ENCODE results near the gene TRAM2. TPM values are rescaled to one million over a fixed set of nuclear protein-coding genes. Genes with fewer than 3 reads are reported as not detected.
A peak's percentile ranks its signal among the peaks of the same experiment; 100 is the strongest.

Gene TRAM2
- total RNA-seq, 6 donors from 2014 or later, result 9.4 to 26.8 (median 14.3) TPM

DNA sequence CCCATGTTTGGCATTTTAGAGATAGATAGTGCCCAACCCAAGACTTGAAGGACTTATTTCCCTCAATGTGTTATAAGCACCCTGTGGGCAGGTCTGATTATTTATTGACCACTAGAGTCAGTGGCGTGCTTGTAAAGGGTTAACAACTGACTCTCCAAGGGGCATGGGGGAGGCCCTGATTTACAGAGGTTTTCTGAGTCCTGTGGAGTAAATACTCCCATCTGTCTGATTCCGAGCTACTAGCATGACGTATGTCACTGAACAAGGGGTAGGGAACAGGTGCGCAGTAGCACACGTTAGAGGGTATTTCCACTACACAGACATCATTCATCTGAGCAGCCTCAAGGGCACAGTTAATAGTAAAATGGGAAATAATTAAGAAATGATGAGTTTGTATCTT lies 17.4 kb upstream of the TRAM2 start:
- H3K4me1 ChIP-seq, result peaks cover 13 to 38% (median 33%) of the 10 kb centered on the region in 4 donors
- no peaks in the 10 kb centered on the region for H3K27me3 ChIP-seq
- ATAC-seq (ENCODE audit: low FRiP score in 2 of 2), result no peak
- no peaks in the 10 kb centered on the region for H3K9me3 ChIP-seq
- WGBS, 2 donors, result 92 to 95% methylated on average over 5 of the region's 5 CpGs
- TF ChIP-seq POLR2A (IDR thresholded peaks at IDR 0.05) (no peak), POLR2AphosphoS5 (IDR thresholded peaks at IDR 0.05) (no peak), EP300 (IDR thresholded peaks at IDR 0.05) (no peak)
- TF ChIP-seq, protein P1, sequence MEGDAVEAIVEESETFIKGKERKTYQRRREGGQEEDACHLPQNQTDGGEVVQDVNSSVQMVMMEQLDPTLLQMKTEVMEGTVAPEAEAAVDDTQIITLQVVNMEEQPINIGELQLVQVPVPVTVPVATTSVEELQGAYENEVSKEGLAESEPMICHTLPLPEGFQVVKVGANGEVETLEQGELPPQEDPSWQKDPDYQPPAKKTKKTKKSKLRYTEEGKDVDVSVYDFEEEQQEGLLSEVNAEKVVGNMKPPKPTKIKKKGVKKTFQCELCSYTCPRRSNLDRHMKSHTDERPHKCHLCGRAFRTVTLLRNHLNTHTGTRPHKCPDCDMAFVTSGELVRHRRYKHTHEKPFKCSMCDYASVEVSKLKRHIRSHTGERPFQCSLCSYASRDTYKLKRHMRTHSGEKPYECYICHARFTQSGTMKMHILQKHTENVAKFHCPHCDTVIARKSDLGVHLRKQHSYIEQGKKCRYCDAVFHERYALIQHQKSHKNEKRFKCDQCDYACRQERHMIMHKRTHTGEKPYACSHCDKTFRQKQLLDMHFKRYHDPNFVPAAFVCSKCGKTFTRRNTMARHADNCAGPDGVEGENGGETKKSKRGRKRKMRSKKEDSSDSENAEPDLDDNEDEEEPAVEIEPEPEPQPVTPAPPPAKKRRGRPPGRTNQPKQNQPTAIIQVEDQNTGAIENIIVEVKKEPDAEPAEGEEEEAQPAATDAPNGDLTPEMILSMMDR (IDR thresholded peaks at IDR 0.05), result no peak
- peak overlapping the region; percentile 9 to 68 (median 50) for H3K27ac ChIP-seq
- DNase-seq, result no peak
- no peak overlapping the region for H3K4me3 ChIP-seq
- no peaks in the 10 kb centered on the region for H3K36me3 ChIP-seq

DNA sequence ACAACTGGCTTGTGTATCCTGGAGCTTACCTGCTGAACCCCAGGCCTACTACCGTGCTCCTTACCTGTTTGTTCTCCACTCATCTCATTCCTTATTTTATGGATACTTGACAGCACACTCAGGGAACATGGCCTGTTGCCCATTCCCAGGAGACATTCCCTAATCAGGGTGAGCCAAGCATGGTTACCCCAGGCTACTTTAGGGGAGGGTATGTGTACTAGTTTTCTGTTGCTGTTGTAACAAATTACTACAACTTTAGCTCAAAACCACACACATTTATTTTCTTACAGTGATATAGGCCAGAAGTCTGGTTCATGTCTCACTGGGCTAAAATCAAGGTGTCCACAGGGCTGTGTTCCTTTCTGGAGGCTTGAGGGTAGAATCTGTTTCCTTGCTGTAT lies 15.0 kb upstream of the TRAM2 start:
- Histone ChIP-seq H3K4me3 (no peak overlapping the region), H3K27me3 (no peaks in the 10 kb centered on the region), H3K4me1 (peaks cover 8 to 41% (median 34%) of the 10 kb centered on the region in 4 donors), H3K36me3 (no peaks in the 10 kb centered on the region), H3K27ac (no peak overlapping the region), H3K9me3 (no peaks in the 10 kb centered on the region)
- DNase-seq (no peak), ATAC-seq (ENCODE audit: low FRiP score in 2 of 2) (no peak)
- TF ChIP-seq, protein P1 (IDR thresholded peaks at IDR 0.05), result no peak
- no peak for TF ChIP-seq POLR2AphosphoS5 (IDR thresholded peaks at IDR 0.05)
- WGBS, 2 donors, result 54 to 56% methylated on average over 1 of the region's 1 CpG

DNA sequence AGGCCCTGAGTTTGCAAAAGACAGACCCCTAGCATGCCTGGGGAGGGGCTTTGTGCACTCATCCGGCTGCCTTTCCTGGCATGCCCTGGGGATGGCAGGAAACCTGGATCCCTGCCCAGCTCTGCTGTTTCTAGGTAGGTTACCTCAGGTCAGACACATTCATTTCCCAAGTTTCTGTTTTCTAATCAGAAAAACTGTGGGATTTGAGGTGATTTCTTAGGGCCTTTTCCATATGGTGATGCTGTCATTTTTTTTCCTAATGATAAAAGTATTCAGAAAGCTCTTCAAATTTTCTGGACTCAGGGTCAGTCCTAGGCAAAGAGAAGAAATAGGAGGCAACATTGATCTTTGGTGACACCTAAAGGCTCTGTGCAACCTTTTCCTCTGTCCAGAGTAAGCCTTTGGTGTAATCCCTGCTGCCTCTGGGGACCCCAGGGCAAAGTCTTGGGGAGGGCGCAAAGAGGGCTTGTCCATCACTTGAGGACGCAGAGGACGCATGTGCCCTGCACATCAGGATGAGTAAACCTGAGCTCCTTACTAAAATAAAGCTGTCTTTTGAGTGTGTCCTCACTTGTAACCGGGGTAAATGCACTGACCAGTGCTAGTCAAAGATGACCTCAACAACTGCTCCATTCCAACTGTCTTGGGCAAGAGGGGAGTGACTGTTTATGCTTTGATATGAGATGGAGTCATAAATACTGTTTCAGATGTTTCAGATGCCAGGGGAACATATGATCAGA lies 13.5 kb upstream of the TRAM2 start:
- Histone ChIP-seq H3K27ac (no peak overlapping the region), H3K4me1 (peaks cover 8 to 29% (median 21%) of the 10 kb centered on the region in 4 donors), H3K27me3 (no peaks in the 10 kb centered on the region), H3K36me3 (no peaks in the 10 kb centered on the region), H3K4me3 (no peak overlapping the region), H3K9me3 (no peaks in the 10 kb centered on the region)
- 80 to 87% methylated on average over 5 of the region's 5 CpGs for WGBS, 2 donors
- TF ChIP-seq POLR2AphosphoS5 (IDR thresholded peaks at IDR 0.05) (peak in 1 of 2 donors; percentile 18), POLR2A (IDR thresholded peaks at IDR 0.05) (no peak), EP300 (IDR thresholded peaks at IDR 0.05) (no peak)
- TF ChIP-seq, protein P1 (IDR thresholded peaks at IDR 0.05), result no peak
- ATAC-seq (ENCODE audit: low FRiP score in 2 of 2) (peak in 1 of 2 donors; percentile 46), DNase-seq (no peak)

DNA sequence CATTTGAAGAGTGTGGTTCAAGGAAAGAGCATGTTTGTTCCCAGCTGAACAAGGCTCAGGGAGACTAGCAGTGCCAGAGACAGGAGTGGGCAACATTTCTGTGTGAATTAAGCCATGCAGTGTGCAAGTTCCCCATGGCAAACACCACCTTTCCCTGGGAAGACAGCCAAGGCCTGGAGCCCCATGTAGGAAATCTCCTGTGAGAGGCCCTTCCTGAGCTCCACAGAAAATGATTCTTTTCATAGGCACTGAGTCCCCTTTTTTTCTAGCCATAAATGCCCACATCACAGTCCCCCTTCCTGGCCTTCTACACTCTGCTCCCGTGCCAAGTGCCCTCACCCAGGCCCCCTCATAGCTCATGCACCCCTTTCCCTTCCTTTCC lies 11.8 kb upstream of the TRAM2 start:
- TF ChIP-seq EP300 (IDR thresholded peaks at IDR 0.05) (no peak), POLR2A (IDR thresholded peaks at IDR 0.05) (no peak), POLR2AphosphoS5 (IDR thresholded peaks at IDR 0.05) (no peak)
- TF ChIP-seq, protein P1 (IDR thresholded peaks at IDR 0.05), result no peak
- Histone ChIP-seq H3K4me1 (peaks cover 4 to 21% (median 8%) of the 10 kb centered on the region in 4 donors), H3K27me3 (no peaks in the 10 kb centered on the region), H3K36me3 (no peaks in the 10 kb centered on the region), H3K27ac (no peak overlapping the region), H3K9me3 (no peaks in the 10 kb centered on the region), H3K4me3 (no peak overlapping the region)
- DNase-seq (no peak), ATAC-seq (ENCODE audit: low FRiP score in 2 of 2) (no peak)
- 63 to 68% methylated on average over 1 of the region's 1 CpG for WGBS, 2 donors
